Chondrocyte (in vitro differentiated cells): ENCODE data around the gene PRKAG2. TPM values are rescaled to one million over a fixed set of nuclear protein-coding genes. Genes with fewer than 3 reads are reported as not detected.
"Not testable (repeated sequence)": the region's sequence is repeated elsewhere in the genome, so short reads cannot be mapped to it uniquely, and the experiment has no call there.

ENCODE experiments used
- DNase-seq: peaks from one replicate; pipeline ENCODE4 v3.0.0; 2021; ENCODE audit warnings: mixed read lengths, low spot score
- H3K27ac Mint-ChIP-seq: one replicate; pipeline ENCODE4 v1.8.0; 2021; ENCODE audit warnings: mild to moderate bottlenecking, moderate library complexity, mixed read lengths; ENCODE audit not compliant: unreplicated experiment
- H3K27me3 Mint-ChIP-seq: 2 replicates; pipeline ENCODE4 v1.8.0; 2021; ENCODE audit warnings: low read depth, mixed read lengths
- H3K36me3 Mint-ChIP-seq: 2 replicates; pipeline ENCODE4 v1.8.0; 2021; ENCODE audit warnings: low read depth, mixed read lengths
- H3K4me1 Mint-ChIP-seq: 2 replicates; pipeline ENCODE4 v1.8.0; 2021; ENCODE audit warnings: low read depth, mild to moderate bottlenecking, mixed read lengths
- H3K4me3 Mint-ChIP-seq: one replicate; pipeline ENCODE4 v1.8.0; 2021; ENCODE audit warnings: mild to moderate bottlenecking, moderate library complexity, mixed read lengths; ENCODE audit not compliant: unreplicated experiment
- H3K9me3 Mint-ChIP-seq: 2 replicates; pipeline ENCODE4 v1.8.0; 2021; ENCODE audit warnings: low read depth, mixed read lengths
- total RNA-seq: library from RNA; stranded (reverse); gene quantifications from 3 replicates; pipeline ENCODE4 v1.2.1, GENCODE V29; 2021
- TF ChIP-seq, protein P1 (sequence below): fragments of 200-600 bp; sonication (generic); IDR thresholded peaks from 2 replicates; pipeline ENCODE4 v1.5.0; 2021; ENCODE audit warnings: antibody characterized with exemption, mild to moderate bottlenecking, moderate library complexity

Gene PRKAG2
- total RNA-seq, 1 donor from 2014 or later: 35.4 TPM

DNA sequence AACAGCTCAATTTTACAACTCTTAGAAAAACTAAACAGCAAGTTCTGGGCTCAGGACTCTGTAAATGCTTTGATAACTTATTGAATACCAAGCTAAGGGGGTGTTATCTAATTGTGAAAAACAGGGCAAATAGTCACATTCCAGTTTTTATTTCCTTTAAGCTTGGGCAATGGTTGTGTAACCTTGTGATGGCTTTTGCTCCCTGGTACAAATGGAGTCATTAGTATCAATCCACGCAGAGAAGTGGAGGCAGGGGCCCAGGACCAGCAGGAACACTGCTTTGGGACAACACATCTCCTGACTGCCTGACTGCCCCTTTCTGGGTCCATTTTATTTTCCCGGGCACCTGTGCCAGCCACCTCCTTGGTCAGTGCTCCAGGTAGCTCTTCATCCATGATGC, 5.8 kb upstream of the PRKAG2 start:
- TF ChIP-seq, protein P1, sequence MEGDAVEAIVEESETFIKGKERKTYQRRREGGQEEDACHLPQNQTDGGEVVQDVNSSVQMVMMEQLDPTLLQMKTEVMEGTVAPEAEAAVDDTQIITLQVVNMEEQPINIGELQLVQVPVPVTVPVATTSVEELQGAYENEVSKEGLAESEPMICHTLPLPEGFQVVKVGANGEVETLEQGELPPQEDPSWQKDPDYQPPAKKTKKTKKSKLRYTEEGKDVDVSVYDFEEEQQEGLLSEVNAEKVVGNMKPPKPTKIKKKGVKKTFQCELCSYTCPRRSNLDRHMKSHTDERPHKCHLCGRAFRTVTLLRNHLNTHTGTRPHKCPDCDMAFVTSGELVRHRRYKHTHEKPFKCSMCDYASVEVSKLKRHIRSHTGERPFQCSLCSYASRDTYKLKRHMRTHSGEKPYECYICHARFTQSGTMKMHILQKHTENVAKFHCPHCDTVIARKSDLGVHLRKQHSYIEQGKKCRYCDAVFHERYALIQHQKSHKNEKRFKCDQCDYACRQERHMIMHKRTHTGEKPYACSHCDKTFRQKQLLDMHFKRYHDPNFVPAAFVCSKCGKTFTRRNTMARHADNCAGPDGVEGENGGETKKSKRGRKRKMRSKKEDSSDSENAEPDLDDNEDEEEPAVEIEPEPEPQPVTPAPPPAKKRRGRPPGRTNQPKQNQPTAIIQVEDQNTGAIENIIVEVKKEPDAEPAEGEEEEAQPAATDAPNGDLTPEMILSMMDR: no peak
- no peaks in the 10 kb centered on the region for H3K9me3 Mint-ChIP-seq
- peaks cover 3% of the 10 kb centered on the region for H3K36me3 Mint-ChIP-seq
- peaks cover 68% of the 10 kb centered on the region for H3K27me3 Mint-ChIP-seq
- no peak overlapping the region for H3K4me3 Mint-ChIP-seq
- H3K4me1 Mint-ChIP-seq: no peaks in the 10 kb centered on the region
- no peak for DNase-seq
- H3K27ac Mint-ChIP-seq: no peak overlapping the region

DNA sequence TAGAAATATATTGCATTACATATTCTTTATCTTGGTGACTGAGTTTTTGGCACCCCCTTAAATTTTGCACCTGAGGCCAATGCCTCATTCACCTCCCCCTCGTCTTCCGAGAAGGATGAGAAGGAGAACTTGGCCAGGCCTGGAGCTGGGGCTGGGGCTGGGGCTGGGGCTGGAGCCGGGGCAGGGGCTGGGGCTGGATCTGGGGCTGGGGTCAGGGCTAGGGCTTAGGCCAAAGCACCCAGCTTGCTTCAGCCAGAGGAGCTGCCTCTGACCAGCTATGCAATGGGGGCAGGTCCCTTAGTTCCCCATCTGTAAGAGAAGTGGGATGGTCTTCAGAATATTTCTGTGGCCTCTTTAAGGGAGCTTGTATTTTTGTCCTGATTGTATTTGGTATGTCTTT, 3.8 kb upstream of the PRKAG2 start:
- no peak overlapping the region for H3K4me3 Mint-ChIP-seq
- TF ChIP-seq, protein P1: no peak
- no peak overlapping the region for H3K27ac Mint-ChIP-seq
- peaks cover 7% of the 10 kb centered on the region for H3K4me1 Mint-ChIP-seq
- peaks cover 49% of the 10 kb centered on the region for H3K27me3 Mint-ChIP-seq
- H3K9me3 Mint-ChIP-seq: no peaks in the 10 kb centered on the region
- no peak for DNase-seq
- H3K36me3 Mint-ChIP-seq: no peaks in the 10 kb centered on the region

DNA sequence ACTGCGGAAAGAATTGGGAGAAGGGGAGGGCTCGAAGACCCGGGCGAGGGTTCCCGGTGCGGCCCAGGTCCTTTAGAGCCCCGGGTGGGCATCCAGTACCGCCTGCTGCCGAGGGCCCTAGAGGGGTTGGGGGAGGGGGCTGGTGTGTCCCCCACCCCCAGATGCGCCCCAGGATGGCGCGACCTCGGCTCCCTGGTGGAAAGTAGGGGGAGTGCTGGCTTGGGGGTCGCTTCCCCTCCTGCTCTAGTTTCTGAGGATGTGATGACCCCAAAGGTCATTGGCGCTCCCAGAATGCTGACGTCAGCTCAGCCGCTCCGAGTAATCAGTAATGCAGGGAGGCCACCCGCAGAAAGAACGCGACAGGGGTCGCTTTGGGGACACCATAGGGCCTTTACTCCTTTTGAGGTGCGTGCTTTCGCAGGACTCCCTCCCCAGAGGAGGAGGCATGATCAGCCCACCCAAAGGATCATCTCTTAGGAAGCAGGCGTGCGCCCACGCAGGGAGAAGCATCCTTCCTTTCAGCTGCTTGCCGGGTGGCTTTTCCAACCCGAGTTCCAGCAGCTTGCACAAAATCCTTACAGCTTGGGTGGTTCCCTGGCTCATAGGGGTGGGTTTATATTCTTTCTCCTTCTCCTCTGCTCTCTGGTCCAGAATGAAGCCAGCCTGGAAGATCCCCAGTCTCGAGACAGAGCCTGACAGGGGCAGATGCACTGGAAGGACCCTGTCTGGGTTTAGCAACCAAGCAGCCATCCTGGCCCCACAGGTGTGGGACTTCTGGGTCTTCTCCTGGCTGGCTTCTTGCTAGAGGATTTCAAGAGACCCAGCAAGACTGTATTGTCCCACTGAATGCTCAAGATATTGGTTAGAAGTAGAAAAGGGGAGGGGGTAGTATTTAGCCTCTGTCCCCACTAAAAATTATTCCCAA, 1.3 kb upstream of the PRKAG2 start:
- no peaks in the 10 kb centered on the region for H3K9me3 Mint-ChIP-seq
- TF ChIP-seq, protein P1: peak; percentile 1
- peaks cover 11% of the 10 kb centered on the region for H3K4me1 Mint-ChIP-seq
- H3K27ac Mint-ChIP-seq: no peak overlapping the region
- peak overlapping the region; percentile 52 for H3K4me3 Mint-ChIP-seq
- no peak for DNase-seq
- peaks cover 24% of the 10 kb centered on the region for H3K27me3 Mint-ChIP-seq
- H3K36me3 Mint-ChIP-seq: no peaks in the 10 kb centered on the region

DNA sequence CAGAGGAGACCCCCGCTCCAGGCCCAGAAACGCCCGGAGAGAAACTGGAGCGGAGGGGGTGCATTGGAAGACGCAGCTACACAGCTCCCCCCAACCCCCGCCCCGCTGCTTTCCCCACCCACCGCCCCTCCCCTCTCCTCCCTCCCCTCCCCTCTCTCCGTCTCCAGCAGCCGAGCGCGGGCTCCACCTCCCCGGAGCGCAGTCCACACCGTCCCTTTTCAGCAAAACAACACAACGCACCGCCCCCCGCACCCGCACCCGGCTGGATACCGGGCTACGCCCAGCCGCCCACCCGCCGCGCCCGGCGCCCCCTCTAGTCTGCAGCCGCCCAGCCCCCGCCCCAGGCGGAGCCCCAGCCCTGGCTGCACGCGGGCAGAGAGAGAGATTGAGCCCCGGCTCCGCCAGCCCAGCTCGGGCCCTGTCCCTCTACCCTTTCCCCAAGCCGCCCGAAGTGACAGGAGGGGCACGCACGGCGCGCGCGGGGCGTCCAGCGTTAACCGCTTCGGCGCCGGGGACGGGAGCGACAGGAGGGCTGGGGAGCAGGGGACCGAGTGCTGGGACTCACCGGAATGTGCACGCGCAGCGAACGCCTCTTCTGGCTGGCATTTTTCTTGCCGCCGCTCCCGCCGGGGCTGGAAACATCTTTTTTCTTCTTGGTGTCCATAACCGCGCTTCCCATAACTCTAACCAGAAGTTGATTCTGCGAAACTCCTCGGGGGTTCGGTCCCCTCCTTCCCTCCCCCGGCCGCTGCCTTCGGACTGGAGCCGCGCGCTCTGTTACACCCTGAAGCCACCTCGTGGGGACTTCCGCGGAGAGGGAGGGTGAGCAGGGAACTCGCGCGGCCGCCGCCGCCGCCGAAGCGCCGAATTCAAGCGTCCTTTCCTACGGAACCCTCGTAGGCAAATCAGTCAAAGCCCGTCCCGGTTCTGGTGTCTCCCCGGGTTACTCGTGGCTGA, 695 bp downstream of the PRKAG2 start:
- TF ChIP-seq, protein P1: no peak

GRCh38 chr7:151874479-151874878, 2.4 kb downstream of the PRKAG2 start:
- not testable (repeated sequence) for H3K36me3 Mint-ChIP-seq, H3K27ac Mint-ChIP-seq, H3K4me3 Mint-ChIP-seq, H3K27me3 Mint-ChIP-seq, H3K9me3 Mint-ChIP-seq
- peak; percentile 6 for DNase-seq
- peaks cover 16% of the 10 kb centered on the region for H3K4me1 Mint-ChIP-seq

More for the DNA sequence above, 695 bp downstream of the PRKAG2 start:
- peaks cover 9% of the 10 kb centered on the region for H3K27me3 Mint-ChIP-seq
- DNase-seq: no peak
- H3K4me1 Mint-ChIP-seq: peaks cover 11% of the 10 kb centered on the region
- H3K27ac Mint-ChIP-seq: peak overlapping the region; percentile 69
- H3K36me3 Mint-ChIP-seq: no peaks in the 10 kb centered on the region
- H3K4me3 Mint-ChIP-seq: peak overlapping the region; percentile 88
- H3K9me3 Mint-ChIP-seq: no peaks in the 10 kb centered on the region
